ENCODE measurements around the gene MAP3K5.

- TF ChIP-seq POLR2AphosphoS5 (IDR thresholded peaks at IDR 0.05; ENCODE audit: low read depth, low read length) (no peak), REST (IDR thresholded peaks at IDR 0.05; ENCODE audit: insufficient read depth in 1 of 2, low read depth in 2 of 2, low read length in 2 of 2) (no peak), SIN3A (IDR thresholded peaks at IDR 0.05; ENCODE audit: borderline replicate concordance, insufficient read depth, low read length) (no peak)
These were observed 250.9 kb downstream of the MAP3K5 start for GRCh38 chr6:136541395-136541794.
